Liver (tissue), 9 donors: Measurements from ENCODE around the gene EGLN1. TPM values are rescaled to one million over a fixed set of nuclear protein-coding genes. Genes with fewer than 3 reads are reported as not detected.

ENCODE experiments used
- DNase-seq: peaks from one replicate; pipeline ENCODE4 v3.0.0-alpha.2; 2017; ENCODE audit warnings: low spot score
- H3K27ac ChIP-seq, 2 donors: one replicate each; pipeline ENCODE4 v1.7.0; 2013; ENCODE audit warnings: inconsistent platforms in 2 of 2, low read length in 2 of 2, control low read depth in 1 of 2, low read depth in 1 of 2, mild to moderate bottlenecking in 1 of 2
- H3K27me3 ChIP-seq, 4 donors: one replicate each; pipeline versions ENCODE4 v1.6.1 to v1.7.0; 2013; ENCODE audit warnings: low read length in 3 of 4, inconsistent platforms in 1 of 4, mild to moderate bottlenecking in 1 of 4, moderate library complexity in 1 of 4; ENCODE audit not compliant: control insufficient read depth in 4 of 4, insufficient read depth in 4 of 4
- H3K36me3 ChIP-seq, 4 donors: one replicate each; pipeline versions ENCODE4 v1.6.1 to v1.7.0; 2013; ENCODE audit warnings: low read length in 3 of 4, mild to moderate bottlenecking in 3 of 4, low read depth in 1 of 4, moderate library complexity in 1 of 4; ENCODE audit not compliant: control insufficient read depth in 4 of 4, insufficient read depth in 3 of 4
- H3K4me1 ChIP-seq, 4 donors: one replicate each; pipeline versions ENCODE4 v1.6.1 to v1.7.0; 2013; ENCODE audit warnings: low read length in 3 of 4, mild to moderate bottlenecking in 3 of 4, moderate library complexity in 1 of 4; ENCODE audit not compliant: control insufficient read depth in 4 of 4, insufficient read depth in 4 of 4
- H3K4me3 ChIP-seq, 3 donors: one replicate each; pipeline versions ENCODE4 v1.6.1 to v1.7.0; 2013; ENCODE audit warnings: low read length in 3 of 3, control low read depth in 1 of 3, low read depth in 1 of 3, mild to moderate bottlenecking in 1 of 3
- H3K9ac ChIP-seq, 2 donors: one replicate each; pipeline ENCODE4 v1.7.0; 2013; ENCODE audit warnings: low read length in 2 of 2, mild to moderate bottlenecking in 2 of 2, moderate library complexity in 2 of 2, control low read depth in 1 of 2, low read depth in 1 of 2
- H3K9me3 ChIP-seq, 4 donors: one replicate each; pipeline versions ENCODE4 v1.6.1 to v1.7.0; 2013; ENCODE audit warnings: low read length in 3 of 4; ENCODE audit not compliant: control insufficient read depth in 4 of 4
- EGR1 ChIP-seq, 2 donors: IDR thresholded peaks; 2 replicates each; pipeline ENCODE4 v1.6.1; 2016 to 2018; ENCODE audit warnings: antibody characterized with exemption in 2 of 2, low read depth in 2 of 2
- FOXA1 ChIP-seq: IDR thresholded peaks from 2 replicates; pipeline ENCODE4 v1.6.1; 2016; ENCODE audit warnings: antibody characterized with exemption
- FOXA2 ChIP-seq: IDR thresholded peaks from 2 replicates; pipeline ENCODE4 v1.6.1; 2016; ENCODE audit warnings: antibody characterized with exemption
- GABPA ChIP-seq, 2 donors: IDR thresholded peaks in 1 of 2; conservative IDR thresholded peaks in 1 of 2; 2 replicates each; pipeline ENCODE4 v1.6.1; 2016; ENCODE audit warnings: antibody characterized with exemption in 2 of 2, mild to moderate bottlenecking in 1 of 2, moderate library complexity in 1 of 2
- HNF4A ChIP-seq, 2 donors: conservative IDR thresholded peaks; 2 replicates each; pipeline ENCODE4 v1.6.1; 2016; ENCODE audit warnings: antibody characterized with exemption in 2 of 2, mild to moderate bottlenecking in 2 of 2
- HNF4G ChIP-seq: IDR thresholded peaks from 2 replicates; pipeline ENCODE4 v1.6.1; 2016; ENCODE audit warnings: antibody characterized with exemption
- JUND ChIP-seq, 2 donors: IDR thresholded peaks; 2 replicates each; pipeline ENCODE4 v1.6.1; 2016; ENCODE audit warnings: antibody characterized with exemption in 2 of 2
- NR2F2 ChIP-seq: IDR thresholded peaks from 2 replicates; pipeline ENCODE4 v1.6.1; 2016; ENCODE audit warnings: antibody characterized with exemption
- RAD21 ChIP-seq, 2 donors: IDR thresholded peaks; 2 replicates each; pipeline ENCODE4 v1.6.1; 2016; ENCODE audit warnings: antibody characterized with exemption in 2 of 2, mild to moderate bottlenecking in 2 of 2
- REST ChIP-seq: IDR thresholded peaks from 2 replicates; pipeline ENCODE4 v1.6.1; 2016; ENCODE audit warnings: antibody characterized with exemption, mild to moderate bottlenecking
- RXRA ChIP-seq, 2 donors: IDR thresholded peaks; 2 replicates each; pipeline ENCODE4 v1.6.1; 2017 to 2018; ENCODE audit warnings: antibody characterized with exemption in 2 of 2, mild to moderate bottlenecking in 1 of 2
- SP1 ChIP-seq: IDR thresholded peaks from 2 replicates; pipeline ENCODE4 v1.6.1; 2018; ENCODE audit warnings: antibody characterized with exemption, mild to moderate bottlenecking
- TAF1 ChIP-seq: conservative IDR thresholded peaks from 2 replicates; pipeline ENCODE4 v1.6.1; 2016; ENCODE audit warnings: antibody characterized with exemption, mild to moderate bottlenecking
- YY1 ChIP-seq: IDR thresholded peaks from 2 replicates; pipeline ENCODE4 v1.6.1; 2016; ENCODE audit warnings: antibody characterized with exemption, mild to moderate bottlenecking
- WGBS: extraction: QIAGEN DNeasy Blood & Tissue Kit; methylation state at CpG from one replicate; pipeline ENCODE4 v1.1.7; 2013; 5-methylcytosine and 5-hydroxymethylcytosine counted together
- polyA plus RNA-seq, 2 donors: library from polyadenylated mRNA; stranded (reverse) in 1 of 2; unstranded in 1 of 2; fragments of 200-250 nt in 1 of 2; fragments of >200 nt in 1 of 2; fragmentation: Nextera tagmentation in 1 of 2; extraction: Ambion mirVana in 1 of 2; gene quantifications; one replicate each; pipeline versions ENCODE4 v1.2.1 to v1.2.3, GENCODE V29; 2013 to 2015
- total RNA-seq, 2 donors: library from RNA; depleted of rRNA; stranded (reverse); fragments of >200 nt; gene quantifications; one replicate each; pipeline ENCODE4 v1.2.3, GENCODE V29; 2014
- TF ChIP-seq, protein P1 (sequence below): IDR thresholded peaks from 2 replicates; pipeline ENCODE4 v1.6.1; 2016; ENCODE audit warnings: antibody characterized with exemption
- TF ChIP-seq, protein P2 (sequence below): IDR thresholded peaks from 2 replicates; pipeline ENCODE4 v1.6.1; 2016; ENCODE audit warnings: antibody characterized with exemption
- TF ChIP-seq, protein P3 (sequence below): fragments of 150-350 bp; IDR thresholded peaks from 2 replicates; pipeline ENCODE4 v1.5.1; 2017; ENCODE audit warnings: improper control_type of control experiment, low read depth, low read length; ENCODE audit not compliant: missing input control
- TF ChIP-seq, protein P4 (sequence below): IDR thresholded peaks from 2 replicates; pipeline ENCODE4 v1.6.1; 2016; ENCODE audit warnings: antibody characterized with exemption
- donor health status: healthy.
- donor health status: healthy.
- donor health status: healthy.
- donor health status: healthy.
- donor health status: healthy.

The EGLN1 gene
- total and polyA plus RNA-seq, 4 donors = 7.2 to 44.8 (median 22.2) TPM

DNA sequence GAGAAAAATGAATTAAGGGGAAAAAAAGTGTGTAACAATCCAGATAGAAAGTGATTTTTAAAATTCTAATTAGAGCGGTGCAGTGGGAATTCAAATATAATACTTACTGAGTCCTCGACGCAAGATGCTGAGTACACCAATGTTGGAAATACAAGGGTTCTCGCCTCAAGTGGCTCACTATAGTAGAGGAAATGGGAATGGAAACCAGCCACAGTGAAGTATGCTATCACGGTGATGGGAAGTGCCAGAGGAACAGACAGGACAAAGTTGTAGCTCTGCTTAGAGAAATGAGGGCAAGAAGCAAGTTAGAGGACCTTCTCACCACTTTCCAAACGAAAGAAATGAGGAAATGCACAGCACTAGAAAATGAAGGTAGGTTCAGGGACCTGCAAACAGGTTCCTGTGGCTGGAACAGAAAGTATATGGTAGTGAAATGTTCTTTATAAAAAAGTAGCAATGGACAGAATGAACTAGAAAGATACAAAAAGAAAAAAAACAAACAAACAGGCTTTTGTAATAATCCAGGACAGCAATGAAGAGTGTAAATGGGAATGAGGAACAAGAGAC, 13.5 kb downstream of the EGLN1 start:
- H3K9ac ChIP-seq = no peak overlapping the region
- no peaks in the 10 kb centered on the region for H3K36me3 ChIP-seq
- H3K9me3 ChIP-seq = no peaks in the 10 kb centered on the region
- TF ChIP-seq FOXA2 = no peak
- TF ChIP-seq, protein P1, sequence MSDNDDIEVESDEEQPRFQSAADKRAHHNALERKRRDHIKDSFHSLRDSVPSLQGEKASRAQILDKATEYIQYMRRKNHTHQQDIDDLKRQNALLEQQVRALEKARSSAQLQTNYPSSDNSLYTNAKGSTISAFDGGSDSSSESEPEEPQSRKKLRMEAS = no peak
- no peak for TF ChIP-seq HNF4A (conservative IDR thresholded peaks at IDR 0.05)
- no peak for TF ChIP-seq FOXA1
- no peak for TF ChIP-seq RXRA (IDR thresholded peaks at IDR 0.05)
- no peak for TF ChIP-seq RAD21 (IDR thresholded peaks at IDR 0.05)
- no peak for TF ChIP-seq TAF1
- no peak for TF ChIP-seq SP1
- no peak for TF ChIP-seq REST
- TF ChIP-seq YY1 = no peak
- TF ChIP-seq GABPA (IDR thresholded peaks at IDR 0.05 in 1 of 2, conservative IDR thresholded peaks at IDR 0.05 in 1 of 2) = no peak
- no peak for TF ChIP-seq EGR1 (IDR thresholded peaks at IDR 0.05; ENCODE audit: low read depth in 2 of 2)
- no peak for TF ChIP-seq HNF4G
- TF ChIP-seq, protein P2, sequence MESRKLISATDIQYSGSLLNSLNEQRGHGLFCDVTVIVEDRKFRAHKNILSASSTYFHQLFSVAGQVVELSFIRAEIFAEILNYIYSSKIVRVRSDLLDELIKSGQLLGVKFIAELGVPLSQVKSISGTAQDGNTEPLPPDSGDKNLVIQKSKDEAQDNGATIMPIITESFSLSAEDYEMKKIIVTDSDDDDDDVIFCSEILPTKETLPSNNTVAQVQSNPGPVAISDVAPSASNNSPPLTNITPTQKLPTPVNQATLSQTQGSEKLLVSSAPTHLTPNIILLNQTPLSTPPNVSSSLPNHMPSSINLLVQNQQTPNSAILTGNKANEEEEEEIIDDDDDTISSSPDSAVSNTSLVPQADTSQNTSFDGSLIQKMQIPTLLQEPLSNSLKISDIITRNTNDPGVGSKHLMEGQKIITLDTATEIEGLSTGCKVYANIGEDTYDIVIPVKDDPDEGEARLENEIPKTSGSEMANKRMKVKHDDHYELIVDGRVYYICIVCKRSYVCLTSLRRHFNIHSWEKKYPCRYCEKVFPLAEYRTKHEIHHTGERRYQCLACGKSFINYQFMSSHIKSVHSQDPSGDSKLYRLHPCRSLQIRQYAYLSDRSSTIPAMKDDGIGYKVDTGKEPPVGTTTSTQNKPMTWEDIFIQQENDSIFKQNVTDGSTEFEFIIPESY = no peak
- TF ChIP-seq, protein P3, sequence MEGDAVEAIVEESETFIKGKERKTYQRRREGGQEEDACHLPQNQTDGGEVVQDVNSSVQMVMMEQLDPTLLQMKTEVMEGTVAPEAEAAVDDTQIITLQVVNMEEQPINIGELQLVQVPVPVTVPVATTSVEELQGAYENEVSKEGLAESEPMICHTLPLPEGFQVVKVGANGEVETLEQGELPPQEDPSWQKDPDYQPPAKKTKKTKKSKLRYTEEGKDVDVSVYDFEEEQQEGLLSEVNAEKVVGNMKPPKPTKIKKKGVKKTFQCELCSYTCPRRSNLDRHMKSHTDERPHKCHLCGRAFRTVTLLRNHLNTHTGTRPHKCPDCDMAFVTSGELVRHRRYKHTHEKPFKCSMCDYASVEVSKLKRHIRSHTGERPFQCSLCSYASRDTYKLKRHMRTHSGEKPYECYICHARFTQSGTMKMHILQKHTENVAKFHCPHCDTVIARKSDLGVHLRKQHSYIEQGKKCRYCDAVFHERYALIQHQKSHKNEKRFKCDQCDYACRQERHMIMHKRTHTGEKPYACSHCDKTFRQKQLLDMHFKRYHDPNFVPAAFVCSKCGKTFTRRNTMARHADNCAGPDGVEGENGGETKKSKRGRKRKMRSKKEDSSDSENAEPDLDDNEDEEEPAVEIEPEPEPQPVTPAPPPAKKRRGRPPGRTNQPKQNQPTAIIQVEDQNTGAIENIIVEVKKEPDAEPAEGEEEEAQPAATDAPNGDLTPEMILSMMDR = no peak
- TF ChIP-seq JUND (IDR thresholded peaks at IDR 0.05) = no peak
- TF ChIP-seq NR2F2 = no peak
- TF ChIP-seq, protein P4, sequence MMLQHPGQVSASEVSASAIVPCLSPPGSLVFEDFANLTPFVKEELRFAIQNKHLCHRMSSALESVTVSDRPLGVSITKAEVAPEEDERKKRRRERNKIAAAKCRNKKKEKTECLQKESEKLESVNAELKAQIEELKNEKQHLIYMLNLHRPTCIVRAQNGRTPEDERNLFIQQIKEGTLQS = no peak
- H3K27ac ChIP-seq = no peak overlapping the region
- DNase-seq = no peak
- no peak overlapping the region for H3K4me3 ChIP-seq
- WGBS = 70% methylated on average over 6 of the region's 6 CpGs
- H3K27me3 ChIP-seq = no peaks in the 10 kb centered on the region
- H3K4me1 ChIP-seq = peaks cover 12 to 37% (median 27%) of the 10 kb centered on the region in 4 donors
